Suprapubic skin (tissue), 3 donors: ENCODE measurements around the gene RHOJ.

ENCODE experiments used
- EP300 ChIP-seq: sonication (generic); formaldehyde crosslinking; IDR thresholded peaks from one replicate; pipeline ENCODE4 v1.6.1; 2017; ENCODE audit warnings: antibody characterized with exemption
- TF ChIP-seq, protein P1 (sequence below), 2 donors: fragments of 200-600 bp in 1 of 2; fragments of 450-650 bp in 1 of 2; sonication (generic) in 1 of 2; IDR thresholded peaks; one replicate each; pipeline ENCODE4 v1.5.1; 2016 to 2019; ENCODE audit warnings: antibody characterized with exemption in 2 of 2, mild to moderate bottlenecking in 1 of 2, moderate library complexity in 1 of 2

DNA sequence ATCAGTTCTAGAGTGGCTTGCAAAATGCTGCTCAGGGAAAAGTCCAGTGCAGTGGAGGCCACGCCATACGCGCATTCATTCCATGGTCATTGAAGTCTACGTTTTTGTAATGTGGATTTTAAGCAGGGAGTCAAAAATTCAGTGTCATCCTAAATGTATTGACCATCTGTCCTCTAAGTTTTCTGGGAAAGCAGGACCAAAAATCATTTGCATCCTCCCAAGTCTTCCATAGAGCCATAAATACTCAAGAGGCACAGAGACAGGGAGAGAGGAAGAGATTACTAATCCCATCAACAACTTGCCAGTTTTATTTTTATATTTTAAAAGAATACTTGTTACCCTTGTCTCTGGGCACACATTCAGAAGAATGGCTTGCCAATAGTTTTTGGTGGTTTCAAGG lies 36.9 kb downstream of the RHOJ start:
- TF ChIP-seq, protein P1, sequence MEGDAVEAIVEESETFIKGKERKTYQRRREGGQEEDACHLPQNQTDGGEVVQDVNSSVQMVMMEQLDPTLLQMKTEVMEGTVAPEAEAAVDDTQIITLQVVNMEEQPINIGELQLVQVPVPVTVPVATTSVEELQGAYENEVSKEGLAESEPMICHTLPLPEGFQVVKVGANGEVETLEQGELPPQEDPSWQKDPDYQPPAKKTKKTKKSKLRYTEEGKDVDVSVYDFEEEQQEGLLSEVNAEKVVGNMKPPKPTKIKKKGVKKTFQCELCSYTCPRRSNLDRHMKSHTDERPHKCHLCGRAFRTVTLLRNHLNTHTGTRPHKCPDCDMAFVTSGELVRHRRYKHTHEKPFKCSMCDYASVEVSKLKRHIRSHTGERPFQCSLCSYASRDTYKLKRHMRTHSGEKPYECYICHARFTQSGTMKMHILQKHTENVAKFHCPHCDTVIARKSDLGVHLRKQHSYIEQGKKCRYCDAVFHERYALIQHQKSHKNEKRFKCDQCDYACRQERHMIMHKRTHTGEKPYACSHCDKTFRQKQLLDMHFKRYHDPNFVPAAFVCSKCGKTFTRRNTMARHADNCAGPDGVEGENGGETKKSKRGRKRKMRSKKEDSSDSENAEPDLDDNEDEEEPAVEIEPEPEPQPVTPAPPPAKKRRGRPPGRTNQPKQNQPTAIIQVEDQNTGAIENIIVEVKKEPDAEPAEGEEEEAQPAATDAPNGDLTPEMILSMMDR (IDR thresholded peaks at IDR 0.05), result no peak
- TF ChIP-seq EP300, result no peak
